ENCODE results near the gene CFAP74.
A peak's percentile ranks its signal among the peaks of the same experiment; 100 is the strongest.

DNA sequence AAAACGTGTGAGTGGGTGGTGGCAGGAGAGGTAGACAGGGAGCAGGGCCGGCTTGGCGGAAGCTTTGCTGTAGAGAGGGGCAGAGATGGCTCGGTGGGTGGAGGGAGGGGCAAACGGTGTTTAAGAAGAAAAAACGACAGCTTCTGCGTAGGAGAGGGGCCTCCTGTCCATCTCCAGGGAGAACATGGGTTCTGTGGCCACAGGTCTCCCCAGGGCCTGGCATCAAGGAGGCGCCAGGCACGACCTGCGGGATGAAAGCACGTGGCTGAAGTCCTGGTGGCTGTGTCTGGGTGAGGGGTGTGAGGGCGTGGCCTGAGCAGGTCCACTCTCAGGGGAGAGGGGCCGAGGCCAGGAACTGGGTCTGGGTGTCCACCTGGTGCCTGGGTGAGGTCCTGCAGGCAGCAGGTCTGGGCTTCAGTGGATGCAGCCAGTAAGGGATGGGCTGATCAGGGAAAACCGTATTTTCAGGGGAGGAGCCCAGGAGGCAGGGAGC is 45.7 kb upstream of the CFAP74 start:
- TF ChIP-seq, protein P1, sequence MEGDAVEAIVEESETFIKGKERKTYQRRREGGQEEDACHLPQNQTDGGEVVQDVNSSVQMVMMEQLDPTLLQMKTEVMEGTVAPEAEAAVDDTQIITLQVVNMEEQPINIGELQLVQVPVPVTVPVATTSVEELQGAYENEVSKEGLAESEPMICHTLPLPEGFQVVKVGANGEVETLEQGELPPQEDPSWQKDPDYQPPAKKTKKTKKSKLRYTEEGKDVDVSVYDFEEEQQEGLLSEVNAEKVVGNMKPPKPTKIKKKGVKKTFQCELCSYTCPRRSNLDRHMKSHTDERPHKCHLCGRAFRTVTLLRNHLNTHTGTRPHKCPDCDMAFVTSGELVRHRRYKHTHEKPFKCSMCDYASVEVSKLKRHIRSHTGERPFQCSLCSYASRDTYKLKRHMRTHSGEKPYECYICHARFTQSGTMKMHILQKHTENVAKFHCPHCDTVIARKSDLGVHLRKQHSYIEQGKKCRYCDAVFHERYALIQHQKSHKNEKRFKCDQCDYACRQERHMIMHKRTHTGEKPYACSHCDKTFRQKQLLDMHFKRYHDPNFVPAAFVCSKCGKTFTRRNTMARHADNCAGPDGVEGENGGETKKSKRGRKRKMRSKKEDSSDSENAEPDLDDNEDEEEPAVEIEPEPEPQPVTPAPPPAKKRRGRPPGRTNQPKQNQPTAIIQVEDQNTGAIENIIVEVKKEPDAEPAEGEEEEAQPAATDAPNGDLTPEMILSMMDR (IDR thresholded peaks at IDR 0.05) = peak in 1 of 3 experiments; percentile 6
- TF ChIP-seq POLR2A (IDR thresholded peaks at IDR 0.05) = no peak

Data from testis (tissue), 2 donors.